WI38 (cell line): ENCODE measurements around the gene TMEM141.
"Not testable (repeated sequence)": the region's sequence is repeated elsewhere in the genome, so short reads cannot be mapped to it uniquely, and the experiment has no call there.

Experiments used
- H3K4me3 ChIP-seq: 2 replicates; pipeline ENCODE4 v1.5.1; 2011; ENCODE audit warnings: low read depth, mild to moderate bottlenecking, control low read depth, low read length
- CTCF ChIP-seq: IDR thresholded peaks from 2 replicates; pipeline ENCODE4 v1.5.1; 2012; ENCODE audit warnings: low read depth, mild to moderate bottlenecking, control low read depth, low read length

Gene TMEM141

GRCh38 chr9:136779808-136780207 lies 11.3 kb upstream of the TMEM141 start:
- TF ChIP-seq CTCF, result no peak

DNA sequence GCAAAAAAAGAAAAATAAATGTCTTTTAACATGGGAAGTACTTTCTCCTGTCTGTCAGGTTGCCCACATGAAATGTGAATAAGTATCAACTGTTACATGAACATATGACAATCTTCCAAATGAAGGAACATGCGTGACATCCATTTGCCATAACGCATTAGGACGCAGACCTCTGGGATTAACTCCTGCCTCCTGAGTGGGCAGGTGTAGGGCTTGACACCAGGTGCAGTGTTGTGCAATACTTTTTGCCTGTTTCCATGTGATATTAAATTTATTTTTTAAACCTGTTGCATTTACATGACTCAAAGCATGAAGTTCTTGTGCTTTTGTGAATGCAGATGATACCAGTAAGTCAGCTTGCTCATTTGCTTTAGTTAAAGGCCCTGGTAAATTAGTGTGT lies 8.7 kb upstream of the TMEM141 start:
- no peak for TF ChIP-seq CTCF
- H3K4me3 ChIP-seq, result no peak overlapping the region

More at GRCh38 chr9:136779808-136780207, 11.3 kb upstream of the TMEM141 start:
- no peak overlapping the region for H3K4me3 ChIP-seq

DNA sequence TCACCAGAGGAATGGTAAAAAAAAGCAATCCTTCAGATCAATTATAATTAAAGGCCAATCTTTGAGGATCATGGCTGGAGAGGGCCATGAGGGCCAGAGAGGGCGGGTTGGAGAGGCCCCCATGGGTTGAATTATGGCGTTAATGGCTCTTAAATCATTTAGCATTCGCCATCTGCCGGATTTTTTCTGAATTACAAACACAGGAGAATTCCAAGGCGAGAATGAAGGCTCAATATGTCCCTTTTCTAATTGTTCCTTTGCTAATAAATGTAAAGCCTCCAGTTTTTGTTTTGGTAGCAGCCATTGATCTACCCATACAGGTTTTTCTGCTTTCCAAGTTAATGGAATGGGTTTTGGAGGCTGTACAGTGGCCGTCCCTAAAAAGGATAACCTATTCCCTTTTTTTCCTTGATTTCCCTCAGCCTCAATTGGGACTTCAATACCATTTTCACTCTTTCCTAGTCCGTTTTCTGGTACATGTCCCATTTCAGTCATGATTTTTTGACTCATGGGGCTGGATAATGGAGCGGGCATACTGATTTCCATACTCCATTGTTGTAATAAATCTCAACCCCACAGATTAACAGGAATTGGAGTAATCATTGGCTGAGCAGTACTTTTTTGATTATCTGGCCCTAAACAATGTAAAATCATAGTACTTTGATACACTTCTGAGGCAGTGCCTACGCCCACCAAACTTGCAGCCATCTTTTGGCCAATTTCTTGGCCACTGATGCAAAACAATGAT lies 6.7 kb upstream of the TMEM141 start:
- H3K4me3 ChIP-seq, result no peak overlapping the region
- 0 out of 2 replicates have a peak, but pooled peaks have one; percentile 3 for TF ChIP-seq CTCF

DNA sequence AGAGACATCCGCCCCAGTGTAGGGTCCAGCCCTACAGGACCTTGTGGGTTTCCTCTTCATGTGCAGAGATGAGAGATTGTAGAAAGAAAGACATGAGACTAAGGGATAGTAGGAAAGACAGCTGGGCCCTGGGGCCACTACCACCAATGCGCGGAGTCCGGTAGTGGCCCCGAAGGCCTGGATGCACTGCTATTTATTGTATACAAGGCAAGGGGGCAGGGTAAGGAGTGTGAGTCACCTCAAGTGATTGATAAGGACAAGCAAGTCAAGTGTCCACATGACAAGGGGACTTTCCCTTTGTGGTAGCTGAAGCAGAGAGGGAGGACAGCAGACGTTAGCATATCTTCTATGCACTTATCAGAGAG lies 6.2 kb upstream of the TMEM141 start:
- TF ChIP-seq CTCF, result no peak
- no peak overlapping the region for H3K4me3 ChIP-seq

DNA sequence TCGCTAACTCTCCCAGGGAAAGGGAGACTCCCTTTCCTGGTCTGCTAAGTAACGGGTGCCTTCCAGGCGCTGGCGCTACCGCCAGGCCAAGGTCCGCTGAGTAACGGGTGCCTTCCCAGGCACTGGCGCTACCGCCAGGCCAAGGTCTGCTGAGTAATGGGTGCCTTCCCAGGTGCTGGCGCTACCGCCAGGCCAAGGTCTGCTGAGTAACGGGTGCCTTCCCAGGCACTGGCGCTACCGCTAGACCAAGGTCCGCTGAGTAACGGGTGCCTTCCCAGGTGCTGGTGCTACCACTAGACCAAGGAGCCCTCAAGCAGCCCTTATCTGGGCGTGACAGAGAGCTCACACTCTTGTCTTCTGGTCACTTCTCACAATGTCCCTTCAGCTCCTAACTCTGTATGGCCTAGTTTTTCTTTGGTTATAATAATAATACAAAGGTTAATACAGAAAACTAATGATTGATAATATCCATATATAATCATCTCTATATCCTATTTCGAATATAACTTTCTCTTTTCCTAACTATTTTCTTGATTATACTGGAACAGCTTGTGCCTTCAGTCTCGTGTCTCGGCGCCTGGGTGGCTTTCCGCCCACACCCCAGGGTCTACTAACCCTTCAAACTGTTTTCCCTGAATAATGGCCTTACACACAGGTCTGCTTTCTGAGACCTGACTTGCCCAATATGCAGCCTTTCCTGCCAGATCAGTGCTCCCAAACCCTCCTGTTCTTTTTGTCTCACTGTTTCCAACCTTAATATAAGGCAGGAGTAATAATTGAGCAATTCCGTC lies 5.4 kb upstream of the TMEM141 start:
- not testable (repeated sequence) for H3K4me3 ChIP-seq

GRCh38 chr9:136786451-136786850 lies 4.7 kb upstream of the TMEM141 start:
- TF ChIP-seq CTCF, result no peak
- no peak overlapping the region for H3K4me3 ChIP-seq

DNA sequence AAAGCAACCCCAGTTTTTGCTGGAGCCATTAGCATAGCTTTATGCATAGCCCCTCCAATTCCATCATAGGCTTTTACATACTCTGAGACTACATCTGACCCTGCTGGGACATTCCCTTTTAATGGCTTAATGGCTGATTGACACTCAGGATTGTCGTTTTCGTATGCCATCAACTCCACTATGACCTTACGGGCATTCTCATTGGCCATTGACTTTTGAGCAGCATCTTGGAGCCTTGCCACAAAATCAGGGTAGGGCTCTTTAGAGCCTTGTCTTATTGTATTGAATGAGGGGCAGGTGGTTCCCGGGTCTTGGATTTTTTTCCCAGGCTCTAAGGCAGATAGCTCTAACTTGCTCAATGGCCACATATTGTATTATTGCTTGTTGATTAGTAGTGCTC lies 4.2 kb upstream of the TMEM141 start:
- H3K4me3 ChIP-seq, result not testable (repeated sequence)

DNA sequence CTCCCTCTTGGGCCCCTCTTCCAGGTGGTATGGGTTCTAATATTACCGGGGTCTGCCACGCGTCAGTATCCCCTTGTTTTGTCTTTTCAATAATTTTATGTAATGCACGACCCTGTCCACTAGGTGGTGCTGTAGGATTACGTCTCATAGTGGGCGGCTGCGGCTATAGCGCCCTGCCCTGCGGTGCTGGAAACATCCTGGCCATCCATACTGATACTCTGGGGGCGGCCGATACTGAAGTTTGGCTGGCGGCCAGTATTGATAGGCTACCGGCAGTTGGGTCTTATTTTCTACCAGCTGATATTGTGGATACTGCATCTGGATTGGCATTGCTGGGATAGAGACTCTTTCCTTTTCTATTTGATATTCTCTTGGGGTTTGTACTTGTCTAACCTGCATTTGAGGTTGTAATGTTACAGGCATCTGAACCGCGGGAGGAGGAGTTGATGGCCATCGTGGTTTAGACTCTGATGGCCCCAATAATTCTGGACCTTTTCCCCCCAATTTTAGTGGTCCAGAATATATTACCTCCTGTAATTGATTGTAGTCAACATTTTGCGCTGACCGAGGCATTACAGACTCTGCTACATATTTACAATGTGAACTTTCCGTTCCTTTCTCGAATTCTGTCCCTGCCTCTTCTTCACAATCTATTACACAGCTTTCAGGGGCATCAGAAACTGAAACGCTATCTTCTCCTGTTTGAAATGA lies 3.3 kb upstream of the TMEM141 start:
- peak; percentile 64 for TF ChIP-seq CTCF
- H3K4me3 ChIP-seq, result no peak overlapping the region

DNA sequence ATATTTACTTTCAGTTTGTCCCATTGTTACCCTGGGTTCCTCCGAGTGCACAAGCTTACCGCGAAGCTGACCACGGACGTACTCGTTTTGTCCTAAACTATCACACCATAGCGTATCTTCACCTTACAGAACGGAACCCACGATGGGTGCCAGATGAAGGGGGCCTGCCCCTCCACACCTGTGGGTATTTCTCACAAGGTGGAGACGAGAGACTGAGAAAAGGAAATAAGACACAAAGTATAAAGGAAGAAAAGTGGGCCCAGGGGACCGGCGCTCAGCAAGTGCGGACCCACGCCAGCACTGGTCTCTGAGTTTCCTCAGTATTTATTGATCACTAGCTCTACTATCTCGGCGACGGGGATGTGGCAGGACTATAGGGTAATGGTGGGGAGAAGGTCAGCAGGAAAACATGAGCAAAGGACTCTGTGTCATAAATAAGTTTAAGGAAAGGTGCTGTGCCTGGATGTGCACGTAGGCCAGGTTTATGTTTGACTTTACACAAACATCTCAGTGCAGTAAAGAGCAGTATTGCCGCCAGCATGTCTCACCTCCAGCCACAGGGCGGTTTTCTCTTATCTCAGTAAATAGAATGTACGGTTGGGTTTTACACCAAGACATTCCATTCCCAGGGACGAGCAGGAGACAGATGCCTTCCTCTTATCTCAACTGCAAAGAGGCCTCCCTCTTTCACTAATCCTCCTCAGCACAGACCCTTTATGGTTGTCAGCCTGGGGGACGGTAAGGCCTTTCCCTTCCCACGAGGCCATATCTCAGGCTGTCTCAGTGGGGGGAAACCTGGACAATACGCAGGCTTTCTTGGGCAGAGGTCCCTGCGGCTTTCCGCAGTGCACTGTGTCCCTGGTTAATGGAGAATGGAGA lies 2.3 kb upstream of the TMEM141 start:
- H3K4me3 ChIP-seq, result not testable (repeated sequence)
